GM12878 (cell line): Measurements from ENCODE around the gene CAPN8. TPM values are rescaled to one million over a fixed set of nuclear protein-coding genes. Genes with fewer than 3 reads are reported as not detected.

Experiments
- BACH1 ChIP-seq: fragments of 450-650 bp; IDR thresholded peaks from 2 replicates; pipeline ENCODE4 v1.6.1; 2017; ENCODE audit warnings: mild to moderate bottlenecking, borderline replicate concordance
- BHLHE40 ChIP-seq, 2 experiments: fragments of 450-650 bp in 1 of 2; IDR thresholded peaks; 2 replicates each; pipeline ENCODE4 v1.6.1; 2011 to 2017; ENCODE audit warnings: low read depth in 2 of 2, borderline replicate concordance in 1 of 2, improper control_type of control experiment in 1 of 2, low read length in 1 of 2, mild to moderate bottlenecking in 1 of 2
- CTCF ChIP-seq, 3 experiments: IDR thresholded peaks in 2 of 3; conservative IDR thresholded peaks in 1 of 3; 2 replicates each; pipeline ENCODE4 v1.5.1; 2011; ENCODE audit warnings: low read depth in 3 of 3, low read length in 3 of 3, mild to moderate bottlenecking in 3 of 3, control low read depth in 2 of 3, moderate library complexity in 2 of 3, inconsistent platforms in 1 of 3, mixed read lengths in 1 of 3; ENCODE audit not compliant: control insufficient read depth in 2 of 3, insufficient read depth in 1 of 3; ENCODE audit errors: extremely low read depth in 1 of 3
- DPF2 ChIP-seq: fragments of 450-650 bp; IDR thresholded peaks from 2 replicates; pipeline ENCODE4 v1.6.1; 2017; ENCODE audit warnings: mild to moderate bottlenecking
- ESRRA ChIP-seq: IDR thresholded peaks from 2 replicates; pipeline ENCODE4 v1.6.1; 2012; ENCODE audit warnings: mild to moderate bottlenecking, low read length, improper control_type of control experiment
- FOXK2 ChIP-seq: fragments of 450-650 bp; IDR thresholded peaks from 2 replicates; pipeline ENCODE4 v1.6.1; 2017; ENCODE audit warnings: mild to moderate bottlenecking, moderate library complexity
- IKZF1 ChIP-seq: fragments of 450-650 bp; conservative IDR thresholded peaks from 2 replicates; pipeline ENCODE4 v1.6.1; 2017; ENCODE audit warnings: antibody characterized with exemption, mild to moderate bottlenecking
- JUNB ChIP-seq: IDR thresholded peaks from 2 replicates; pipeline ENCODE4 v1.6.1; 2016; ENCODE audit warnings: antibody characterized with exemption, mild to moderate bottlenecking
- NFYB ChIP-seq: IDR thresholded peaks from 2 replicates; pipeline ENCODE4 v1.6.1; 2011; ENCODE audit warnings: low read depth, mild to moderate bottlenecking, low read length, improper control_type of control experiment, moderate library complexity; ENCODE audit not compliant: insufficient read depth
- PAX5 ChIP-seq: IDR thresholded peaks from 2 replicates; pipeline ENCODE4 v1.6.1; 2011; ENCODE audit warnings: low read depth, low read length, borderline replicate concordance
- SPI1 ChIP-seq: IDR thresholded peaks from 2 replicates; pipeline ENCODE4 v1.6.1; 2011; ENCODE audit warnings: low read depth, mild to moderate bottlenecking, low read length, moderate library complexity, borderline replicate concordance; ENCODE audit not compliant: insufficient read depth
- SREBF2 ChIP-seq: IDR thresholded peaks from 2 replicates; pipeline ENCODE4 v1.6.1; 2012; ENCODE audit warnings: mild to moderate bottlenecking, low read length
- ZNF622 ChIP-seq: fragments of 450-650 bp; IDR thresholded peaks from 2 replicates; pipeline ENCODE4 v1.6.1; 2017; ENCODE audit warnings: mild to moderate bottlenecking, inconsistent platforms
- polyA plus RNA-seq, 11 experiments: library from polyadenylated mRNA; depleted of rRNA in 4 of 11; unstranded in 6 of 11; stranded (reverse) in 5 of 11; fragments of >200 nt; fragmentation: Nextera tagmentation in 4 of 11; fragmentation: Illumina TruSeq in 1 of 11; extraction: Ambion mirVana in 4 of 11; extraction: Trizol in 1 of 11; gene quantifications; 1 replicate in 1 of 11; 2 replicates in 10 of 11; pipeline versions ENCODE4 v1.2.1 to v1.2.3, GENCODE V29; 2011 to 2016; ENCODE audit warnings: inconsistent platforms in 2 of 11, missing spikeins in 2 of 11, low read depth in 1 of 11
- total RNA-seq, 4 experiments: library from RNA; depleted of rRNA in 3 of 4; stranded (reverse); fragments of >200 nt in 3 of 4; fragmentation: Illumina TruSeq in 1 of 4; extraction: Trizol in 1 of 4; gene quantifications; 2 replicates each; pipeline versions ENCODE4 v1.2.1 to v1.2.3, GENCODE V29; 2013 to 2021
- TF ChIP-seq, protein P1 (sequence below): fragments of 450-650 bp; IDR thresholded peaks from 2 replicates; pipeline ENCODE4 v1.6.1; 2017; ENCODE audit warnings: mild to moderate bottlenecking, moderate library complexity
- TF ChIP-seq, protein P2 (sequence below): fragments of 450-650 bp; IDR thresholded peaks from 2 replicates; pipeline ENCODE4 v1.6.1; 2017; ENCODE audit warnings: mild to moderate bottlenecking, low read depth, inconsistent platforms; ENCODE audit not compliant: poor library complexity, severe bottlenecking
- TF ChIP-seq, protein P3 (sequence below): fragments of 450-650 bp; IDR thresholded peaks from 2 replicates; pipeline ENCODE4 v1.6.1; 2018; ENCODE audit warnings: mild to moderate bottlenecking, low read depth, moderate library complexity; ENCODE audit not compliant: partially characterized antibody
- TF ChIP-seq, protein P4 (sequence below): fragments of 450-650 bp; IDR thresholded peaks from 2 replicates; pipeline ENCODE4 v1.6.1; 2014; ENCODE audit warnings: mild to moderate bottlenecking

The CAPN8 gene
- total and polyA plus RNA-seq, 10 of the 15 experiments (the other 5 are each of a cell fraction or from before 2014, with no cell fraction given) = 6.4 to 30.7 (median 12.3) TPM

- TF ChIP-seq, protein P1, sequence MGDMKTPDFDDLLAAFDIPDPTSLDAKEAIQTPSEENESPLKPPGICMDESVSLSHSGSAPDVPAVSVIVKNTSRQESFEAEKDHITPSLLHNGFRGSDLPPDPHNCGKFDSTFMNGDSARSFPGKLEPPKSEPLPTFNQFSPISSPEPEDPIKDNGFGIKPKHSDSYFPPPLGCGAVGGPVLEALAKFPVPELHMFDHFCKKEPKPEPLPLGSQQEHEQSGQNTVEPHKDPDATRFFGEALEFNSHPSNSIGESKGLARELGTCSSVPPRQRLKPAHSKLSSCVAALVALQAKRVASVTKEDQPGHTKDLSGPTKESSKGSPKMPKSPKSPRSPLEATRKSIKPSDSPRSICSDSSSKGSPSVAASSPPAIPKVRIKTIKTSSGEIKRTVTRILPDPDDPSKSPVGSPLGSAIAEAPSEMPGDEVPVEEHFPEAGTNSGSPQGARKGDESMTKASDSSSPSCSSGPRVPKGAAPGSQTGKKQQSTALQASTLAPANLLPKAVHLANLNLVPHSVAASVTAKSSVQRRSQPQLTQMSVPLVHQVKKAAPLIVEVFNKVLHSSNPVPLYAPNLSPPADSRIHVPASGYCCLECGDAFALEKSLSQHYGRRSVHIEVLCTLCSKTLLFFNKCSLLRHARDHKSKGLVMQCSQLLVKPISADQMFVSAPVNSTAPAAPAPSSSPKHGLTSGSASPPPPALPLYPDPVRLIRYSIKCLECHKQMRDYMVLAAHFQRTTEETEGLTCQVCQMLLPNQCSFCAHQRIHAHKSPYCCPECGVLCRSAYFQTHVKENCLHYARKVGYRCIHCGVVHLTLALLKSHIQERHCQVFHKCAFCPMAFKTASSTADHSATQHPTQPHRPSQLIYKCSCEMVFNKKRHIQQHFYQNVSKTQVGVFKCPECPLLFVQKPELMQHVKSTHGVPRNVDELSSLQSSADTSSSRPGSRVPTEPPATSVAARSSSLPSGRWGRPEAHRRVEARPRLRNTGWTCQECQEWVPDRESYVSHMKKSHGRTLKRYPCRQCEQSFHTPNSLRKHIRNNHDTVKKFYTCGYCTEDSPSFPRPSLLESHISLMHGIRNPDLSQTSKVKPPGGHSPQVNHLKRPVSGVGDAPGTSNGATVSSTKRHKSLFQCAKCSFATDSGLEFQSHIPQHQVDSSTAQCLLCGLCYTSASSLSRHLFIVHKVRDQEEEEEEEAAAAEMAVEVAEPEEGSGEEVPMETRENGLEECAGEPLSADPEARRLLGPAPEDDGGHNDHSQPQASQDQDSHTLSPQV = peak; percentile 77
- TF ChIP-seq JUNB (peak; percentile 79), DPF2 (peak; percentile 91), PAX5 (peak; percentile 54; the same call in 1 of the 2 replicates), SREBF2 (no peak), ESRRA (no peak), NFYB (no peak), BACH1 (no peak), FOXK2 (no peak), SPI1 (peak; percentile 28; the same call in 1 of the 2 replicates), CTCF (IDR thresholded peaks at IDR 0.05 in 2 of 3, conservative IDR thresholded peaks at IDR 0.05 in 1 of 3; ENCODE audit: control insufficient read depth in 2 of 3, extremely low read depth in 1 of 3, insufficient read depth in 1 of 3, low read depth in 3 of 3, low read length in 3 of 3) (peak; percentile 71 to 85 (median 83)), BHLHE40 (IDR thresholded peaks at IDR 0.05; ENCODE audit: borderline replicate concordance in 1 of 2, low read depth in 2 of 2, low read length in 1 of 2) (peak in 1 of 2 experiments; percentile 63; a peak in 1 of 4 replicates), ZNF622 (no peak), IKZF1 (peak; percentile 96)
- TF ChIP-seq, protein P2, sequence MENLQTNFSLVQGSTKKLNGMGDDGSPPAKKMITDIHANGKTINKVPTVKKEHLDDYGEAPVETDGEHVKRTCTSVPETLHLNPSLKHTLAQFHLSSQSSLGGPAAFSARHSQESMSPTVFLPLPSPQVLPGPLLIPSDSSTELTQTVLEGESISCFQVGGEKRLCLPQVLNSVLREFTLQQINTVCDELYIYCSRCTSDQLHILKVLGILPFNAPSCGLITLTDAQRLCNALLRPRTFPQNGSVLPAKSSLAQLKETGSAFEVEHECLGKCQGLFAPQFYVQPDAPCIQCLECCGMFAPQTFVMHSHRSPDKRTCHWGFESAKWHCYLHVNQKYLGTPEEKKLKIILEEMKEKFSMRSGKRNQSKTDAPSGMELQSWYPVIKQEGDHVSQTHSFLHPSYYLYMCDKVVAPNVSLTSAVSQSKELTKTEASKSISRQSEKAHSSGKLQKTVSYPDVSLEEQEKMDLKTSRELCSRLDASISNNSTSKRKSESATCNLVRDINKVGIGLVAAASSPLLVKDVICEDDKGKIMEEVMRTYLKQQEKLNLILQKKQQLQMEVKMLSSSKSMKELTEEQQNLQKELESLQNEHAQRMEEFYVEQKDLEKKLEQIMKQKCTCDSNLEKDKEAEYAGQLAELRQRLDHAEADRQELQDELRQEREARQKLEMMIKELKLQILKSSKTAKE = peak; percentile 42
- TF ChIP-seq, protein P3, sequence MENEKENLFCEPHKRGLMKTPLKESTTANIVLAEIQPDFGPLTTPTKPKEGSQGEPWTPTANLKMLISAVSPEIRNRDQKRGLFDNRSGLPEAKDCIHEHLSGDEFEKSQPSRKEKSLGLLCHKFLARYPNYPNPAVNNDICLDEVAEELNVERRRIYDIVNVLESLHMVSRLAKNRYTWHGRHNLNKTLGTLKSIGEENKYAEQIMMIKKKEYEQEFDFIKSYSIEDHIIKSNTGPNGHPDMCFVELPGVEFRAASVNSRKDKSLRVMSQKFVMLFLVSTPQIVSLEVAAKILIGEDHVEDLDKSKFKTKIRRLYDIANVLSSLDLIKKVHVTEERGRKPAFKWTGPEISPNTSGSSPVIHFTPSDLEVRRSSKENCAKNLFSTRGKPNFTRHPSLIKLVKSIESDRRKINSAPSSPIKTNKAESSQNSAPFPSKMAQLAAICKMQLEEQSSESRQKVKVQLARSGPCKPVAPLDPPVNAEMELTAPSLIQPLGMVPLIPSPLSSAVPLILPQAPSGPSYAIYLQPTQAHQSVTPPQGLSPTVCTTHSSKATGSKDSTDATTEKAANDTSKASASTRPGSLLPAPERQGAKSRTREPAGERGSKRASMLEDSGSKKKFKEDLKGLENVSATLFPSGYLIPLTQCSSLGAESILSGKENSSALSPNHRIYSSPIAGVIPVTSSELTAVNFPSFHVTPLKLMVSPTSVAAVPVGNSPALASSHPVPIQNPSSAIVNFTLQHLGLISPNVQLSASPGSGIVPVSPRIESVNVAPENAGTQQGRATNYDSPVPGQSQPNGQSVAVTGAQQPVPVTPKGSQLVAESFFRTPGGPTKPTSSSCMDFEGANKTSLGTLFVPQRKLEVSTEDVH = no peak
- TF ChIP-seq, protein P4, sequence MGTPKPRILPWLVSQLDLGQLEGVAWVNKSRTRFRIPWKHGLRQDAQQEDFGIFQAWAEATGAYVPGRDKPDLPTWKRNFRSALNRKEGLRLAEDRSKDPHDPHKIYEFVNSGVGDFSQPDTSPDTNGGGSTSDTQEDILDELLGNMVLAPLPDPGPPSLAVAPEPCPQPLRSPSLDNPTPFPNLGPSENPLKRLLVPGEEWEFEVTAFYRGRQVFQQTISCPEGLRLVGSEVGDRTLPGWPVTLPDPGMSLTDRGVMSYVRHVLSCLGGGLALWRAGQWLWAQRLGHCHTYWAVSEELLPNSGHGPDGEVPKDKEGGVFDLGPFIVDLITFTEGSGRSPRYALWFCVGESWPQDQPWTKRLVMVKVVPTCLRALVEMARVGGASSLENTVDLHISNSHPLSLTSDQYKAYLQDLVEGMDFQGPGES = no peak
Observed at GRCh38 chr1:223556414-223557129, 108.9 kb downstream of the CAPN8 start (continued).
